22Rv1 (cell line): ENCODE results near the gene SERP1.

Source experiments
- ZFX ChIP-seq: fragments of 450-650 bp; IDR thresholded peaks from 2 replicates; pipeline ENCODE4 v1.6.1; 2017; ENCODE audit warnings: antibody characterized with exemption, borderline replicate concordance
- TF ChIP-seq, protein P1 (sequence below): fragments of 450-650 bp; IDR thresholded peaks from 2 replicates; pipeline ENCODE4 v1.5.1; 2017; ENCODE audit warnings: mild to moderate bottlenecking

DNA sequence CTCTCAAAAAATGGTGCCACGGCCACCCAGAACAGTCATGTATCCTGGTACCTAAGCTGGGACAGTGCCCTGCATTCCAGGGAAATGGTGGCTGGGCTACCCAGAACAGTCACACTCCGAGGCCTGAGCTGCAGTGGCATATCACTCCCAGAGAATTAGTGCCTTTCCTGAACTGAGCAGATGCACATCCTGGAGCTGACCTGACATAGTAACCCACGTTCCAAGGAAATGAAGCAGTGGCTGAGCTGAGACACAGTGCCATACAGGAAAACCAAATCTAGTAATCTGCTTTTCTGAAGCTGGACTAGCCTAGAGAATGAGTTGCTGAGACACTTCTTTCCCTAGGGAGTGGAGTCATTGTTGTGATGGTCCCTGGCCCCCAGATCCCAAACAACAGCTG, 41.8 kb downstream of the SERP1 start:
- TF ChIP-seq, protein P1, sequence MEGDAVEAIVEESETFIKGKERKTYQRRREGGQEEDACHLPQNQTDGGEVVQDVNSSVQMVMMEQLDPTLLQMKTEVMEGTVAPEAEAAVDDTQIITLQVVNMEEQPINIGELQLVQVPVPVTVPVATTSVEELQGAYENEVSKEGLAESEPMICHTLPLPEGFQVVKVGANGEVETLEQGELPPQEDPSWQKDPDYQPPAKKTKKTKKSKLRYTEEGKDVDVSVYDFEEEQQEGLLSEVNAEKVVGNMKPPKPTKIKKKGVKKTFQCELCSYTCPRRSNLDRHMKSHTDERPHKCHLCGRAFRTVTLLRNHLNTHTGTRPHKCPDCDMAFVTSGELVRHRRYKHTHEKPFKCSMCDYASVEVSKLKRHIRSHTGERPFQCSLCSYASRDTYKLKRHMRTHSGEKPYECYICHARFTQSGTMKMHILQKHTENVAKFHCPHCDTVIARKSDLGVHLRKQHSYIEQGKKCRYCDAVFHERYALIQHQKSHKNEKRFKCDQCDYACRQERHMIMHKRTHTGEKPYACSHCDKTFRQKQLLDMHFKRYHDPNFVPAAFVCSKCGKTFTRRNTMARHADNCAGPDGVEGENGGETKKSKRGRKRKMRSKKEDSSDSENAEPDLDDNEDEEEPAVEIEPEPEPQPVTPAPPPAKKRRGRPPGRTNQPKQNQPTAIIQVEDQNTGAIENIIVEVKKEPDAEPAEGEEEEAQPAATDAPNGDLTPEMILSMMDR = no peak
- TF ChIP-seq ZFX = no peak
